Mesenchymal stem cell (in vitro differentiated cells and primary cell): ENCODE data around the gene USP28.
"Not testable (repeated sequence)": the region's sequence is repeated elsewhere in the genome, so short reads cannot be mapped to it uniquely, and the experiment has no call there.

Experiments
- DNase-seq: peaks from one replicate; pipeline ENCODE4 v3.0.0-alpha.2; 2013
- H2AFZ ChIP-seq: one replicate; pipeline ENCODE4 v1.6.1; 2013; ENCODE audit warnings: low read depth, mild to moderate bottlenecking, control low read depth, inconsistent platforms, low read length, moderate library complexity
- H2AK5ac ChIP-seq: 2 replicates; pipeline ENCODE4 v1.6.1; 2013; ENCODE audit warnings: low read length, moderate library complexity, mild to moderate bottlenecking, inconsistent platforms; ENCODE audit not compliant: severe bottlenecking
- H2BK120ac ChIP-seq: one replicate; pipeline ENCODE4 v1.6.1; 2013; ENCODE audit warnings: low read depth, mild to moderate bottlenecking, inconsistent platforms, low read length, moderate library complexity
- H2BK12ac ChIP-seq, 2 experiments: one replicate each; pipeline ENCODE4 v1.6.1; 2013; ENCODE audit warnings: inconsistent platforms in 2 of 2, low read length in 2 of 2, mild to moderate bottlenecking in 2 of 2, moderate library complexity in 2 of 2, control low read depth in 1 of 2
- H2BK15ac ChIP-seq: one replicate; pipeline ENCODE4 v1.6.1; 2013; ENCODE audit warnings: mild to moderate bottlenecking, low read depth, inconsistent platforms; ENCODE audit not compliant: poor library complexity, severe bottlenecking
- H2BK5ac ChIP-seq: 2 replicates; pipeline ENCODE4 v1.6.1; 2013; ENCODE audit warnings: low read depth, mild to moderate bottlenecking, low read length, control low read depth, inconsistent platforms; ENCODE audit not compliant: poor library complexity, severe bottlenecking
- H3K14ac ChIP-seq, 2 experiments: one replicate each; pipeline ENCODE4 v1.6.1; 2013; ENCODE audit warnings: inconsistent platforms in 2 of 2, low read length in 2 of 2, control low read depth in 1 of 2, mild to moderate bottlenecking in 1 of 2, moderate library complexity in 1 of 2
- H3K18ac ChIP-seq, 2 experiments: one replicate each; pipeline ENCODE4 v1.6.1; 2013; ENCODE audit warnings: inconsistent platforms in 2 of 2, low read length in 2 of 2, control low read depth in 1 of 2, low read depth in 1 of 2, mild to moderate bottlenecking in 1 of 2
- H3K23ac ChIP-seq, 2 experiments: one replicate each; pipeline ENCODE4 v1.6.1; 2013; ENCODE audit warnings: inconsistent platforms in 2 of 2, low read length in 2 of 2, mild to moderate bottlenecking in 2 of 2, moderate library complexity in 2 of 2, control low read depth in 1 of 2
- H3K27ac ChIP-seq: 2 replicates; pipeline ENCODE4 v1.5.1; 2013; ENCODE audit warnings: mild to moderate bottlenecking, moderate library complexity, low read length, control low read depth, inconsistent platforms; ENCODE audit not compliant: poor library complexity, severe bottlenecking
- H3K27me3 ChIP-seq, 2 experiments: 2 replicates each; pipeline versions ENCODE4 v1.6.1 to v1.7.0; 2013; ENCODE audit warnings: low read length in 2 of 2, mild to moderate bottlenecking in 2 of 2, moderate library complexity in 2 of 2, control low read depth in 1 of 2, inconsistent platforms in 1 of 2; ENCODE audit not compliant: control insufficient read depth in 1 of 2, insufficient read depth in 1 of 2
- H3K36me3 ChIP-seq, 2 experiments: 2 replicates each; pipeline versions ENCODE4 v1.6.1 to v1.7.0; 2013; ENCODE audit warnings: low read length in 2 of 2, control low read depth in 1 of 2, inconsistent platforms in 1 of 2, low read depth in 1 of 2, mild to moderate bottlenecking in 1 of 2; ENCODE audit not compliant: insufficient read depth in 2 of 2, control insufficient read depth in 1 of 2
- H3K4ac ChIP-seq, 2 experiments: one replicate each; pipeline ENCODE4 v1.6.1; 2013; ENCODE audit warnings: inconsistent platforms in 2 of 2, low read length in 2 of 2, mild to moderate bottlenecking in 2 of 2, moderate library complexity in 2 of 2, control low read depth in 1 of 2, low read depth in 1 of 2
- H3K4me1 ChIP-seq: 2 replicates; pipeline ENCODE4 v1.6.1; 2013; ENCODE audit warnings: low read depth, low read length, control low read depth; ENCODE audit not compliant: control insufficient read depth, insufficient read depth
- H3K4me2 ChIP-seq: 2 replicates; pipeline ENCODE4 v1.6.1; 2013; ENCODE audit warnings: low read length, mild to moderate bottlenecking, inconsistent platforms; ENCODE audit not compliant: poor library complexity, severe bottlenecking
- H3K4me3 ChIP-seq, 2 experiments: 2 replicates each; pipeline versions ENCODE4 v1.5.1 to v1.7.0; 2013; ENCODE audit warnings: low read length in 2 of 2, mild to moderate bottlenecking in 2 of 2, control low read depth in 1 of 2, low read depth in 1 of 2; ENCODE audit not compliant: insufficient read depth in 1 of 2
- H3K79me1 ChIP-seq: replicated peaks from 2 replicates; pipeline ENCODE4 v1.6.1; 2013; ENCODE audit warnings: mild to moderate bottlenecking, control low read depth, low read length, inconsistent platforms; ENCODE audit not compliant: poor library complexity, severe bottlenecking
- H3K9ac ChIP-seq: 2 replicates; pipeline ENCODE4 v1.7.0; 2013; ENCODE audit warnings: mild to moderate bottlenecking, low read length, moderate library complexity
- H3K9me3 ChIP-seq: 2 replicates; pipeline ENCODE4 v1.7.0; 2013; ENCODE audit warnings: mild to moderate bottlenecking, low read length; ENCODE audit not compliant: control insufficient read depth
- H4K8ac ChIP-seq: one replicate; pipeline ENCODE4 v1.6.1; 2013; ENCODE audit warnings: inconsistent platforms, mild to moderate bottlenecking, low read length, moderate library complexity
- H4K91ac ChIP-seq: one replicate; pipeline ENCODE4 v1.6.1; 2013; ENCODE audit warnings: mild to moderate bottlenecking, low read length, inconsistent platforms
- WGBS: methylation state at CpG from one replicate; pipeline ENCODE4 v1.1.7; 2013; ENCODE audit warnings: mixed read lengths; 5-methylcytosine and 5-hydroxymethylcytosine counted together

The USP28 gene

DNA sequence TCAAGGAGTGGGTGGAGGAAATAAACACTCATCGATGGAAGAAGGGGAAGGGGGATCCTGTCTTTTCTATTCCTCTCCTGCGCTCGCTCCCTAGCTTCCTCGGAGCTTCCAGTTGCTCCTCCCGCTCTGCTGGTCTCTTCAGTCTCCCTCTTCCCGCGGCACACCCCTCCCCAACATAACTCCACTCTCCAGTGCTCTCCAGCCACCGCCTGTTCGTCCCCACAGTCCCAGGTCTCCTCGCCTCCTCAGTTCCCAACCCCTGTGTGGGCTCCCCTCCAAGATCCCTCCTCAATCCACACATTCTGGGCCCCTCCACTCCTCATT, 102.3 kb downstream of the USP28 start:
- Histone ChIP-seq H2BK12ac (no peak overlapping the region), H2BK120ac (no peak overlapping the region), H4K8ac (peak overlapping the region; percentile 66), H2AFZ (peak overlapping the region; percentile 92), H3K4ac (peak overlapping the region in 1 of 2 experiments; percentile 66), H3K4me1 (no peaks in the 10 kb centered on the region), H3K23ac (no peak overlapping the region), H3K27ac (peak overlapping the region; percentile 34), H3K79me1 (peaks cover 16% of the 10 kb centered on the region), H3K4me3 (peak overlapping the region; percentile 78 to 99), H3K9me3 (no peaks in the 10 kb centered on the region), H3K14ac (peak overlapping the region in 1 of 2 experiments; percentile 28), H4K91ac (no peak overlapping the region), H3K36me3 (peaks cover 7 to 15% of the 10 kb centered on the region in 2 experiments), H2BK15ac (no peak overlapping the region), H2BK5ac (no peak overlapping the region), H3K18ac (no peak overlapping the region), H3K4me2 (peak overlapping the region; percentile 20), H3K27me3 (peaks cover 7 to 16% of the 10 kb centered on the region in 2 experiments), H2AK5ac (no peak overlapping the region), H3K9ac (peak overlapping the region; percentile 99)
- 0% methylated on average over 10 of the region's 10 CpGs for WGBS
- DNase-seq: no peak

- peak overlapping the region; percentile 99 for H3K9ac ChIP-seq
- H3K4ac ChIP-seq: no peak overlapping the region
- H3K14ac ChIP-seq: no peak overlapping the region
- 100% methylated on average over 1 of the region's 3 CpGs for WGBS
- peaks cover 7 to 16% of the 10 kb centered on the region in 2 experiments for H3K27me3 ChIP-seq
- H2AK5ac ChIP-seq: no peak overlapping the region
- no peaks in the 10 kb centered on the region for H3K4me1 ChIP-seq
- no peak overlapping the region for H2BK120ac ChIP-seq
- no peak overlapping the region for H2BK5ac ChIP-seq
- no peak overlapping the region for H4K8ac ChIP-seq
- H3K79me1 ChIP-seq: peaks cover 16% of the 10 kb centered on the region
- no peak overlapping the region for H3K23ac ChIP-seq
- no peak overlapping the region for H2AFZ ChIP-seq
- DNase-seq: no peak
- H3K36me3 ChIP-seq: peaks cover 7 to 23% of the 10 kb centered on the region in 2 experiments
- no peak overlapping the region for H3K18ac ChIP-seq
- peak overlapping the region in 1 of 2 experiments; percentile 99 for H3K4me3 ChIP-seq
- no peak overlapping the region for H3K27ac ChIP-seq
- no peak overlapping the region for H2BK12ac ChIP-seq
- H3K9me3 ChIP-seq: no peaks in the 10 kb centered on the region
- no peak overlapping the region for H4K91ac ChIP-seq
- H2BK15ac ChIP-seq: no peak overlapping the region
- H3K4me2 ChIP-seq: no peak overlapping the region
Observed at GRCh38 chr11:113771964-113772363, 103.4 kb downstream of the USP28 start.

DNA sequence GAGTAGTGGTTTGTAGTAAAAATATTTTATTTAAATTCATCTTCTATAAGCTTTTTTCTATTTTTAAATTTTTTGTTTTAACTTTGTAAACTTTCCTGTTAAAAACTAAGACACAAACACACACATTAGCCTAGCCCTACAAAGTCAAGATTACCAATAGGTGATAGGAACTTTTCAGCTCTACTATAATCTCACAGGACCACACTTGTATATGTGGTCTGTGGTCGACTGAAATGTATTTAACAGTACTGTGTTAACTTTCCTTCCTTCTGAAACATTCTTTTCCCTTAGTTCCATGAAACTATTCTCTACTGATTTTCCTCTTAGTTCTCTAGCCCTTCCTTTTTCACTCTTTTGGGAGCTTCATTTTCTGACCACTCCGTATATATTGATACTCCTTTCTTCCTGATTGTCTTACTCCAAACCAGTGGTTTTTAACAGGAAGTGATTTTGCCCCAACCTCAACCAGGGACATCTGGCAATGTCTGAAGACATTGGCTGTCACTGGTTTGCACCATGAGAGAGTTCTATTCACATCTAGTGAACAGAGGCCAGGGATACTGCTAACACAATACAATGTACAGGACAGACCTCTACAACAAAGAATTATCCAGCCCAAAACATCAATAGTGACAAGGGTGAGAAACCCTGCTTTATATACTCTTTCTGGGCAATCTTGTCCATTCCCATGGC, 110.7 kb downstream of the USP28 start:
- WGBS: 98% methylated on average over 2 of the region's 2 CpGs
- Histone ChIP-seq H4K91ac (no peak overlapping the region), H4K8ac (no peak overlapping the region)

GRCh38 chr11:113763040-113763439, 112.3 kb downstream of the USP28 start:
- not testable (repeated sequence) for H3K4me2 ChIP-seq, H2BK12ac ChIP-seq, H4K91ac ChIP-seq, H4K8ac ChIP-seq, H3K4me3 ChIP-seq, H3K18ac ChIP-seq, H2BK5ac ChIP-seq, H3K4me1 ChIP-seq, H3K23ac ChIP-seq, H3K9me3 ChIP-seq, H3K4ac ChIP-seq, H3K27me3 ChIP-seq, DNase-seq, H2BK15ac ChIP-seq, H3K27ac ChIP-seq, H2BK120ac ChIP-seq, H3K9ac ChIP-seq, H2AK5ac ChIP-seq, H2AFZ ChIP-seq, H3K14ac ChIP-seq
- no CpG with 5 or more reads among the region's 2 CpGs for WGBS
- Histone ChIP-seq H3K36me3 (peaks cover 8 to 62% of the 10 kb centered on the region in 2 experiments), H3K79me1 (peaks cover 29% of the 10 kb centered on the region)

More for the DNA sequence above, 110.7 kb downstream of the USP28 start:
- no peaks in the 10 kb centered on the region for H3K9me3 ChIP-seq
- no peak overlapping the region for H2BK15ac ChIP-seq
- peaks cover 29% of the 10 kb centered on the region for H3K79me1 ChIP-seq
- H3K4me2 ChIP-seq: no peak overlapping the region
- no peak overlapping the region for H3K14ac ChIP-seq
- H3K4ac ChIP-seq: no peak overlapping the region
- H2AK5ac ChIP-seq: no peak overlapping the region
- H2AFZ ChIP-seq: no peak overlapping the region
- no peak overlapping the region for H2BK12ac ChIP-seq
- H3K4me3 ChIP-seq: no peak overlapping the region
- no peak overlapping the region for H3K18ac ChIP-seq
- no peaks in the 10 kb centered on the region for H3K4me1 ChIP-seq
- H3K36me3 ChIP-seq: peaks cover 3 to 61% of the 10 kb centered on the region in 2 experiments
- no peak overlapping the region for H3K23ac ChIP-seq
- no peak overlapping the region for H3K27ac ChIP-seq
- H2BK5ac ChIP-seq: no peak overlapping the region
- H3K9ac ChIP-seq: no peak overlapping the region
- H2BK120ac ChIP-seq: no peak overlapping the region
- H3K27me3 ChIP-seq: no peaks in the 10 kb centered on the region
- DNase-seq: no peak
